Kidney epithelial cell (primary cell): ENCODE measurements around the gene KIR2DL1. TPM values are rescaled to one million over a fixed set of nuclear protein-coding genes. Genes with fewer than 3 reads are reported as not detected.
"Not testable (repeated sequence)": the region's sequence is repeated elsewhere in the genome, so short reads cannot be mapped to it uniquely, and the experiment has no call there.

Source experiments
- DNase-seq: peaks from one replicate; pipeline ENCODE4 v3.0.0-alpha.2; 2010; ENCODE audit warnings: low read depth
- H3K27me3 ChIP-seq: 2 replicates; pipeline ENCODE4 v1.6.0; 2011; ENCODE audit warnings: low read length; ENCODE audit not compliant: control insufficient read depth, insufficient read depth
- H3K36me3 ChIP-seq: 2 replicates; pipeline ENCODE4 v1.5.1; 2011; ENCODE audit warnings: low read length; ENCODE audit not compliant: control insufficient read depth, insufficient read depth
- H3K4me3 ChIP-seq: 2 replicates; pipeline ENCODE4 v1.5.1; 2011; ENCODE audit warnings: low read depth, mild to moderate bottlenecking, control low read depth, low read length
- total RNA-seq: library from RNA; depleted of rRNA; stranded (reverse); fragments of >200 nt; gene quantifications from 2 replicates; pipeline ENCODE4 v1.2.3, GENCODE V29; 2015

Gene KIR2DL1
- total RNA-seq, 1 donor from 2014 or later: not detected

GRCh38 chr19:54756204-54757110 lies 13.1 kb upstream of the KIR2DL1 start:
- H3K27me3 ChIP-seq, H3K4me3 ChIP-seq, H3K36me3 ChIP-seq, DNase-seq: not testable (repeated sequence)

GRCh38 chr19:54758577-54758976 lies 11.0 kb upstream of the KIR2DL1 start:
- H3K4me3 ChIP-seq, H3K36me3 ChIP-seq, H3K27me3 ChIP-seq, DNase-seq: not testable (repeated sequence)

GRCh38 chr19:54764219-54764618 lies 5.4 kb upstream of the KIR2DL1 start:
- H3K27me3 ChIP-seq, DNase-seq, H3K36me3 ChIP-seq, H3K4me3 ChIP-seq: not testable (repeated sequence)

GRCh38 chr19:54766464-54766863 lies 3.1 kb upstream of the KIR2DL1 start:
- DNase-seq: not testable (repeated sequence)

GRCh38 chr19:54770511-54770910 lies 918 bp downstream of the KIR2DL1 start:
- not testable (repeated sequence) for H3K36me3 ChIP-seq, H3K27me3 ChIP-seq, H3K4me3 ChIP-seq, DNase-seq

More at GRCh38 chr19:54766464-54766863, 3.1 kb upstream of the KIR2DL1 start:
- not testable (repeated sequence) for H3K27me3 ChIP-seq, H3K36me3 ChIP-seq, H3K4me3 ChIP-seq

- peak; percentile 7 for DNase-seq
- not testable (repeated sequence) for H3K27me3 ChIP-seq, H3K36me3 ChIP-seq, H3K4me3 ChIP-seq
Observed at GRCh38 chr19:54771018-54771960, 1.7 kb downstream of the KIR2DL1 start.

- not testable (repeated sequence) for H3K27me3 ChIP-seq, DNase-seq, H3K36me3 ChIP-seq, H3K4me3 ChIP-seq
Observed at GRCh38 chr19:54772666-54773065, 3.1 kb downstream of the KIR2DL1 start.

GRCh38 chr19:54775095-54775815 lies 5.7 kb downstream of the KIR2DL1 start:
- H3K27me3 ChIP-seq, DNase-seq, H3K36me3 ChIP-seq, H3K4me3 ChIP-seq: not testable (repeated sequence)

- not testable (repeated sequence) for H3K4me3 ChIP-seq, DNase-seq, H3K27me3 ChIP-seq, H3K36me3 ChIP-seq
Observed at GRCh38 chr19:54775830-54776229, 6.2 kb downstream of the KIR2DL1 start.

GRCh38 chr19:54777851-54778250 lies 8.3 kb downstream of the KIR2DL1 start:
- DNase-seq, H3K27me3 ChIP-seq, H3K36me3 ChIP-seq, H3K4me3 ChIP-seq: not testable (repeated sequence)

- not testable (repeated sequence) for H3K27me3 ChIP-seq, H3K36me3 ChIP-seq, DNase-seq, H3K4me3 ChIP-seq
Observed at GRCh38 chr19:54778896-54779295, 9.3 kb downstream of the KIR2DL1 start.

GRCh38 chr19:54782916-54783315 lies 13.3 kb downstream of the KIR2DL1 start:
- not testable (repeated sequence) for H3K4me3 ChIP-seq, H3K36me3 ChIP-seq, DNase-seq, H3K27me3 ChIP-seq

GRCh38 chr19:54786091-54786723 lies 16.6 kb downstream of the KIR2DL1 start:
- DNase-seq, H3K27me3 ChIP-seq, H3K4me3 ChIP-seq, H3K36me3 ChIP-seq: not testable (repeated sequence)

- not testable (repeated sequence) for H3K27me3 ChIP-seq, DNase-seq, H3K4me3 ChIP-seq, H3K36me3 ChIP-seq
Observed at GRCh38 chr19:54788154-54788553, 18.6 kb downstream of the KIR2DL1 start.
